HG03066 (cell line): ENCODE data around the gene IL34.
"Not testable (repeated sequence)": the region's sequence is repeated elsewhere in the genome, so short reads cannot be mapped to it uniquely, and the experiment has no call there.

Experiments
- ATAC-seq: cut with Tn5 transposase; IDR thresholded peaks from one replicate; pipeline ENCODE4 v1.9.1; 2021; ENCODE audit warnings: low read depth; ENCODE audit not compliant: unreplicated experiment

IL34 gene

GRCh38 chr16:70630960-70631745 lies 15.2 kb upstream of the IL34 start:
- ATAC-seq: no peak

- ATAC-seq: no peak
Measured at GRCh38 chr16:70632273-70632672, 14.1 kb upstream of the IL34 start.

DNA sequence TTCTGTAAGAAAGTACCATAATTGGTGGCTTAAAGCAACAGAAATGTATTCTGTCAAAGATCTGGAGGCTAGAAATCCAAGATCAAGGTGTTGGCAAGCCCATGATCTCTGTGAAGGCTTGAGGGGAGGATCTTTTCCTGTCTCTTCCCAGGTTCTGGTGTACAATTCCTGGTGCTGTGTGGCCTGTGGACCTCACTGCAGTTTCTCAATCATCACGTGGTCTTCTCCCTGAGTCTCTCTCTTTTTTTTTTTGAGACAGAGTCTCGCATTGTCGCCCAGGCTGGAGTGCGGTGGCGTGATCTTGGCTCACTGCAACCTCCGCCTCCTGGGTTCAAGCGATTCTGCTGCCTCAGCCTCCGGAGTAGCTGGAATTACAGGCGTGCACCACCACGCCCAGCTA lies 12.7 kb upstream of the IL34 start:
- not testable (repeated sequence) for ATAC-seq

DNA sequence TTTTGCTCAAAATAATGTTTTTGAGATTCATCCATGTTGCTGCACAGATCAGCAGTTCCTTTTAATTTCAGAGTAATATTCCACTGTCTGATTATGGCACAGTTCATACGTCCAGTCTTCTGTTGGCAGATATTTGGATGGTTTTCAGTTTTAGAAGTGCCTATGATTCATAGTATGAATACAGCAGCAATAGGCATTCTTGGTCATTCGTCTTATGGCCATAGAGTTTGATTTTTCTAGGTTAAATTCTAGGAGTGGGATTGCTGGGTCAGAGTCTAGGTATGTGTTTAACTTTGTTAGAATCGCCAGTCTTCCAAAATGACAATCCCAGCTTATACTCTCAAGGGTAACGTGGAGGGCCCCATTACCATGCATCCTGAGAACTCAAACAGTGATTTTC lies 11.5 kb upstream of the IL34 start:
- ATAC-seq: no peak

- no peak for ATAC-seq
Measured at GRCh38 chr16:70635336-70636016, 10.9 kb upstream of the IL34 start.

- ATAC-seq: no peak
Measured at GRCh38 chr16:70638814-70639792, 7.3 kb upstream of the IL34 start.

DNA sequence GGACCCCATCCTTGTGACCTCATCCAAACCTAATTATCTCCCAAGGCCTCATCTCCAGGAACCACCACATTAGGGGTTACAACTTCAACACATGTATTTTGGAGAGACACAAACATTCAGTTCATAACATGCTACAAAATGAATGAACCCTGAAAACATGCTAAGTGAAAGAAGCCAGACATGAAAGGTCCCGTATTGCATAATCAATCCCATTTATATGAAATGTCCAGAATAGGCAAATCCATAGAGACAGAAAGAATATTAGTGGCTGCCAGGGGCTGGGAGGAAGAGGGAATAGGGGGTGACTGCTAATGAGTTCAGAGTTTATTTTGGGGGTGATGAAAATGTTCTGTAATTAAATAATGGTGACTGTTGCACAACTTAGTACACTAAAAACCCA lies 3.7 kb upstream of the IL34 start:
- no peak for ATAC-seq

DNA sequence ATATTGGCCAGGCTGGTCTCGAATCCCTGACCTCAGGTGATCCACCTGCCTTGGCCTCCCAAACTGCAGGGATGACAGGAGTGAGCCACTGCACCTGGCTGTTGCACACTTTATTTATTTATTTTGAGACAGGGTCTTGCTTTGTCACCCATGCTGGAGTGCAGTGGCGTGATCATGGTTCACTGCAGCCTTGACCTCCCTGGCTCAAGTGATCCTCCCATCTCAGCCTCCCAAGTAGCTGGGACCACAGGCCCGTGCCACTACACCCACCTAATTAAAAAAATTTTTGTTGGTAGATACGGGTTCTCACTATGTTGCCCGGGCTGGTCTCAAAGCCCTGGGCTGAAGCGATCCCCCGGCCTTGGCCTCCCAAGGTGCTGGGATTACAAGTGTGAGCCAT lies 3.1 kb upstream of the IL34 start:
- ATAC-seq: not testable (repeated sequence)

DNA sequence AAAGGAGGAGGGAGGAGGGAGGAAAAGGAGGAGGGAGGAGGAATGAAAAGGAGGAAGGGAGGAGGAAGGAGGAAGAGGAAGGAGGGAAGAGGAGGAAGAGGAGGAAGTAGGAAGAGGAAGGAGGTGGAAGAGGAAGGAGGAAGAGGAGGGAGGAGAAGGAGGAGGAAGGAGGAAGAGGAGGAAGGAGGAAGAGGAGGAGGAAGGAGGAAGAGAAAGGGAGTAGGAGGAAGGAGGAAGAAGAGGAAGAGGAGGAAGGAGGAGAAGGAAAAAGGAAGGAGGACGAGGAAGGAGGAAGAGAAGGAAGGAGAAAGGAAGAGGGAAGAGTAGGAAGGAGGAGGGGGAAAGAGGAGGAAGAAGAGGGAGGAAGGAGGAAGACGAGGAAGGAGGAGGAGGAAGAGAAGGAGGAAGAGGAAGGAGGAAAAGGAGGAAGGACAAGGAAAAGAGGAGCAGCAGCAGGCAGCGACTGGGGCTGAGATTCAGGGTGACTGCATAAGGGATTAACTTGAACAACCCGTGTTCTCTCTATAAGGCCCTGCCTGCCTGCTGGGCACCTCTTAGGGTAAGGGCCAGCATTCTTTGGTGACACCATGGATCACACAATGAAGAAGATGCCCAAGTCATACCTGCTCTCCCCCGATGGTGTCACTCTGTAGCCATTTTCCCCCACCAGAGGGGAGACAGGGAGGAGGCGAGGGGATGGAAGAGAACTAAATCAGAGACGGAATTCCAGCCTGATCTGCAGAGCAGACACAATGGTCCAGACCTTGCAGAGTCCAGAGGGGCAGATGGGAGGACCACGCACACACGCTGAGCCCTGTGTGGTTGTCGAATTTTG lies 1.4 kb upstream of the IL34 start:
- no peak for ATAC-seq

GRCh38 chr16:70647441-70648359 lies 1.3 kb downstream of the IL34 start:
- ATAC-seq: no peak

- ATAC-seq: no peak
Measured at GRCh38 chr16:70648606-70649005, 2.2 kb downstream of the IL34 start.

GRCh38 chr16:70649300-70649699 lies 2.9 kb downstream of the IL34 start:
- no peak for ATAC-seq

- no peak for ATAC-seq
Measured at GRCh38 chr16:70650216-70650615, 3.9 kb downstream of the IL34 start.

GRCh38 chr16:70651524-70651923 lies 5.2 kb downstream of the IL34 start:
- no peak for ATAC-seq

- no peak for ATAC-seq
Measured at GRCh38 chr16:70652322-70652721, 6.0 kb downstream of the IL34 start.

DNA sequence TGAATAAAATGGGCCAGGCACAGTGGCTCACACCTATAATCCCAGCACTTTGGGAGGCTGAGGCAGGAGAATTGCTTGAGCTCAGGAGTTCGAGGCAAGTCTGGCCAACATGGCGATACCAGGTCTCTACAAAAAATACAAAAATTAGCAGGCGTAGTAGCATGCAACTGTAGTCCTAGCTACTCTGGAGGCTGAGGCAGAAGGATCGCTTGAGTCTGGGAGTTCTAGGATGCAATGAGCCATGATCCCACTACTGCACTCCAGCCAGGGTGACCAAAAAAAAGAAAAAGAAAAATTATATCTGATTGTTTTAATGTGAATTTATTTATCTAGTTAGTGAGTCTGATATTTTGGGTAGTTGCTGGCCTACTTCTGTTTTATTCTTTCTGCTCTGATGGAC lies 7.0 kb downstream of the IL34 start:
- ATAC-seq: no peak

DNA sequence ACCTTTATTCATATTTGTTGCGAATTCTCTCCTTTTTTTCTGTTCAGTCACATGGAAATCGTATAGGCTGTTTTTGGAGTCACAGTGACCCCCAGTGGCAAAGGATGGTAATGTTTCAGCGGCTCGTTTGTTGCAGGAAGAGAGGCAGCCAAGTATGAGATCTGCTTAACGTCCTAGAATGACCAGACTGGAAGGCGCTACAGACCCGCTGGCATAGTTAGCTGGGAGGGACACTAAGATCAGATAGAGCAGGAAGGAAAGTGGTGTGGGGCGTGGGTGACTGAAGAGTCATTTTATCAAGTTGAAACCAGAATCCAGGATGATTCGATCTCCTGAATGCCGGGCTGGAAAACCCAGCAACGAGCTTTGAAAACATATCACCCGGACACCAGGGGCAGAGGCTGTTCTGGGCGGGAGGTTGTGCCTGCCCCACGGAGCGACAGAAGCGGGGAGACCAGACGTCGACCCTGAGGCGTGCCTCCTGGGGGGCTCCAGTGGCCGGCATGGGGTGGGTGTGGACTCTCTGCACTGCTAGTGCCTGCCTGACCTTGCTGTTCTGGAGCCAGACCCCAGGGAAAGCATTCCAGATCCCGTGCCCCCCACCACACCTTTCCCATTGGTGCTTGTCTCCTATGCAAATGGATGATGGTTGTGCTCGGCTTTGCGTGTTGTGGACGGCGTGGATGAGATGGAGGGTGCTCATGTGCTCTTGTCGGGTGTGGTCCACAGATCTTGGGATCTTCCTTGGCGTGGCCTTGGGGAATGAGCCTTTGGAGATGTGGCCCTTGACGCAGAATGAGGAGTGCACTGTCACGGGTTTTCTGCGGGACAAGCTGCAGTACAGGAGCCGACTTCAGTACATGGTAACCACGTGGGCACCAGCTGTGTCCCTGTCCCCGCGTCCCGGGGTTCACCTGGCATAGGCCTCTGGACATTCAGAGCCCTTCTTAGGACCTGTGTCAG lies 7.7 kb downstream of the IL34 start:
- ATAC-seq: no peak
